Dendritic cell treated with granulocyte-macrophage colony-stimulating factor and Interleukin-4, amounts not matched to agents 40 ng/mL and 50 ng/mL, for 4 days (primary cell): Measurements from ENCODE around the gene MAFB.

Source experiments
- H3K27ac Mint-ChIP-seq: one replicate; pipeline ENCODE4 v1.8.0; 2022; ENCODE audit warnings: mild to moderate bottlenecking, mixed read lengths
- H3K27me3 Mint-ChIP-seq: one replicate; pipeline ENCODE4 v1.8.0; 2022; ENCODE audit warnings: mild to moderate bottlenecking, mixed read lengths
- H3K36me3 Mint-ChIP-seq: one replicate; pipeline ENCODE4 v1.8.0; 2022; ENCODE audit warnings: low read depth, mixed read lengths
- H3K4me1 Mint-ChIP-seq: one replicate; pipeline ENCODE4 v1.8.0; 2022; ENCODE audit warnings: low read depth, mixed read lengths
- H3K4me3 Mint-ChIP-seq: one replicate; pipeline ENCODE4 v1.8.0; 2022; ENCODE audit warnings: mild to moderate bottlenecking, moderate library complexity, mixed read lengths
- H3K9me3 Mint-ChIP-seq: one replicate; pipeline ENCODE4 v1.8.0; 2022; ENCODE audit warnings: mixed read lengths
- intact Hi-C: fragments of 100-400 bp; cut with micrococcal nuclease; formaldehyde crosslinking; loops from one replicate; pipeline ENCODE4 v1.15.0; 2022

MAFB gene

GRCh38 chr20:40692240-40693011 is 3.4 kb upstream of the MAFB start:
- H3K36me3 Mint-ChIP-seq: peaks cover 15% of the 10 kb centered on the region
- intact Hi-C loops: loop anchor here (5.0 kb wide), 1 partner anchor 530 kb away; no protein-coding TSS in a partner anchor
- H3K27ac Mint-ChIP-seq: peak overlapping the region; percentile 97
- H3K4me1 Mint-ChIP-seq: peaks cover 62% of the 10 kb centered on the region
- H3K27me3 Mint-ChIP-seq: peaks cover 69% of the 10 kb centered on the region
- no peaks in the 10 kb centered on the region for H3K9me3 Mint-ChIP-seq
- H3K4me3 Mint-ChIP-seq: no peak overlapping the region

GRCh38 chr20:40691566-40692239 is 2.7 kb upstream of the MAFB start:
- Mint-ChIP-seq H3K4me1 (peaks cover 55% of the 10 kb centered on the region), H3K9me3 (no peaks in the 10 kb centered on the region), H3K36me3 (peaks cover 23% of the 10 kb centered on the region), H3K27ac (peak overlapping the region; percentile 97), H3K27me3 (peaks cover 64% of the 10 kb centered on the region), H3K4me3 (peak overlapping the region; percentile 100)
- intact Hi-C loops: loop anchor here (2.0 to 5.0 kb wide), 2 partner anchors 529 to 805 kb away; no protein-coding TSS in a partner anchor

GRCh38 chr20:40690836-40691565 is 2.0 kb upstream of the MAFB start:
- peak overlapping the region; percentile 100 for H3K4me3 Mint-ChIP-seq

GRCh38 chr20:40689943-40690835 is 1.2 kb upstream of the MAFB start:
- intact Hi-C loops: loop anchor here (2.0 to 10.0 kb wide), 5 partner anchors 228 to 803 kb away; no protein-coding TSS in a partner anchor
- Mint-ChIP-seq H3K9me3 (no peaks in the 10 kb centered on the region), H3K36me3 (peaks cover 38% of the 10 kb centered on the region), H3K4me1 (peaks cover 48% of the 10 kb centered on the region), H3K4me3 (peak overlapping the region; percentile 100), H3K27me3 (peaks cover 52% of the 10 kb centered on the region), H3K27ac (peak overlapping the region; percentile 97)

More at GRCh38 chr20:40690836-40691565, 2.0 kb upstream of the MAFB start:
- peaks cover 60% of the 10 kb centered on the region for H3K27me3 Mint-ChIP-seq
- H3K36me3 Mint-ChIP-seq: peaks cover 30% of the 10 kb centered on the region
- H3K4me1 Mint-ChIP-seq: peaks cover 49% of the 10 kb centered on the region
- intact Hi-C loops: loop anchor here (2.0 to 5.0 kb wide), 2 partner anchors 529 to 804 kb away; no protein-coding TSS in a partner anchor
- no peaks in the 10 kb centered on the region for H3K9me3 Mint-ChIP-seq
- peak overlapping the region; percentile 97 for H3K27ac Mint-ChIP-seq

GRCh38 chr20:40688129-40689099 is 622 bp downstream of the MAFB start:
- intact Hi-C loops: loop anchor here (5.0 to 10.0 kb wide), 3 partner anchors 226 to 424 kb away; no protein-coding TSS in a partner anchor
- H3K36me3 Mint-ChIP-seq: peaks cover 56% of the 10 kb centered on the region
- H3K4me3 Mint-ChIP-seq: peak overlapping the region; percentile 100
- H3K27me3 Mint-ChIP-seq: peaks cover 38% of the 10 kb centered on the region
- peak overlapping the region; percentile 97 for H3K27ac Mint-ChIP-seq
- H3K9me3 Mint-ChIP-seq: no peaks in the 10 kb centered on the region
- H3K4me1 Mint-ChIP-seq: peaks cover 65% of the 10 kb centered on the region

DNA sequence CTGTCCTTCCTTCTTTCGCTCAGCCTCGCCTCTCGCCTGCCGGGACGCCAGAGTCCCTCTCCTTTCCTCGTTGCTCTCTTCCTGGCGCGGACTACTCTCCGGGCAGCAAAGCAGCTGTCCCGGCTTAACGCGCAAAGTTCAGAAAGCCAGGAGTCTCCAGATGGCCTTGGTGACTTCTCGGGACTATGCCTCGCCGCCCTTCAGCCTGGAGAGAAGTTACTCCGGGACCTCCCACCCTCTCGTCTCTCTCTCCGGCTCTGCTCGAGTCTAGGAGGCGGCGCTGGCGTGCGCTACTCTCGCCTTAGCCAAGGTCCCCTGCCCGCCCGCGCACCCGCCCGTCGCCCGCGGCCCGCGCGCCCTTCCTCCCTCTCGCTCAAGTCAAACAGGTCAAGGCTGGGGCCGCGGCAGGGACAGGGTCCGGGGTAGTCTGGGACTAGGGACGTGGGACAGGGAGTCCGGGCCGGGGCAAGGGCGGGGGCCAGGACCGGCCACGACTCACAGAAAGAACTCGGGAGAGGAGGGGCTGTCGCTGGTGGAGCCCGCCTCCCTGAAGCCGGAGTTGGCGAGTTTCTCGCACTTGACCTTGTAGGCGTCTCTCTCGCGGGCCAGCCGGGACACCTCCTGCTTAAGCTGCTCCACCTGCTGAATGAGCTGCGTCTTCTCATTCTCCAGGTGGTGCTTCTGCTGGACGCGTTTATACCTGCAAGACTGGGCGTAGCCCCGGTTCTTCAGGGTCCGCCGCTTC is 1.5 kb downstream of the MAFB start:
- Mint-ChIP-seq H3K36me3 (peaks cover 64% of the 10 kb centered on the region), H3K4me3 (peak overlapping the region; percentile 100), H3K4me1 (peaks cover 65% of the 10 kb centered on the region), H3K27ac (peak overlapping the region; percentile 97), H3K27me3 (peaks cover 37% of the 10 kb centered on the region), H3K9me3 (no peaks in the 10 kb centered on the region)
- intact Hi-C loops: loop anchor here (5.0 to 10.0 kb wide), 3 partner anchors 225 to 423 kb away; no protein-coding TSS in a partner anchor

DNA sequence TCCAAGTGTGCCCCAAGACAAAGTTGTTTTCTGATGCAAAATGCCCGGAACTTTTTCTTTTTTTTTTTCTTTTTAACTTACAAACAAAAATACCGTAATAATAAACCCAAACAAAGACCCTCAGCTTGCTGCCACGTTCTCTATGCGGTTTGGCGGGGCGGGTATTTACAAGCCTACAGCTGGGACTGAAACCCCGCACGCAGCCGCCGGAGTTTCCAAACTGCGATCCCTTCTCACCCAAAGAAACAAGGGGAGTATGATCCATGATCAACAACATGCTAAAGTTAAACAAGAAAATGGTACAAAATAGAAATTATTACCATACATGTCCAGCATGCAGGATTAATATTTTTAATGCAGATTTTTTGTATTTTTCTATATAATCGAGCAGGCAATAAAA is 2.1 kb downstream of the MAFB start:
- H3K27me3 Mint-ChIP-seq: peaks cover 34% of the 10 kb centered on the region
- peaks cover 71% of the 10 kb centered on the region for H3K36me3 Mint-ChIP-seq
- H3K9me3 Mint-ChIP-seq: no peaks in the 10 kb centered on the region
- peaks cover 65% of the 10 kb centered on the region for H3K4me1 Mint-ChIP-seq
- peak overlapping the region; percentile 97 for H3K27ac Mint-ChIP-seq
- intact Hi-C loops: loop anchor here (5.0 to 10.0 kb wide), 3 partner anchors 225 to 422 kb away; no protein-coding TSS in a partner anchor
- peak overlapping the region; percentile 100 for H3K4me3 Mint-ChIP-seq

DNA sequence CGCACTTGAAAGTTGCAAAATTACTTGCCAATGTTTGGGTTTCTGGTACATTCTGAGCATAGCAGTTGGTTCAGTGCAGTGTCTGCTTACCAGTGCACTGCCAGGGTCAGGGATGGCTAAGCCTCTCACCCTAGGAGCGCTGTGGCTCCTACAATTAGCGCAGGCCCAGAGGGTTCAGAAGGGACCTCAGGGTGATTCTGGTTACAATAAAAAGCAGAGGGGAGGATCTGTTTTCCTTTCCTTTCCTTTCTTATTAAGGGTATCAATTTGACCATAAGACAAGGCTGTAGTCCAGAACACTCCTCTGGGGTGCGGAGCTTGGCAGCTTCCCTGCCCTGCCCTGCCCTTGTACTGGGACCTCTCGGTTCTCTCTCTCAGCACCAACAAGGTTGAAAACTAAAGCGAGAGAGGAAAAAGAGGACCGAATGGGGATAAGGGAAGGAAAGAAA is 2.6 kb downstream of the MAFB start:
- Mint-ChIP-seq H3K4me1 (peaks cover 65% of the 10 kb centered on the region), H3K9me3 (no peaks in the 10 kb centered on the region), H3K27me3 (peaks cover 30% of the 10 kb centered on the region), H3K36me3 (peaks cover 71% of the 10 kb centered on the region), H3K4me3 (peak overlapping the region; percentile 100), H3K27ac (peak overlapping the region; percentile 97)
- intact Hi-C loops: loop anchor here (5.0 to 10.0 kb wide), 3 partner anchors 224 to 422 kb away; no protein-coding TSS in a partner anchor

GRCh38 chr20:40685349-40685748 is 3.7 kb downstream of the MAFB start:
- Mint-ChIP-seq H3K27me3 (peaks cover 18% of the 10 kb centered on the region), H3K27ac (peak overlapping the region; percentile 97), H3K4me1 (peaks cover 65% of the 10 kb centered on the region), H3K9me3 (no peaks in the 10 kb centered on the region), H3K4me3 (peak overlapping the region; percentile 100), H3K36me3 (peaks cover 71% of the 10 kb centered on the region)
- intact Hi-C loops: loop anchor here (5.0 to 10.0 kb wide), 3 partner anchors 223 to 421 kb away; no protein-coding TSS in a partner anchor

- Mint-ChIP-seq H3K9me3 (no peaks in the 10 kb centered on the region), H3K27ac (peak overlapping the region; percentile 97), H3K4me1 (peaks cover 59% of the 10 kb centered on the region), H3K27me3 (peaks cover 20% of the 10 kb centered on the region), H3K36me3 (peaks cover 70% of the 10 kb centered on the region), H3K4me3 (peak overlapping the region; percentile 100)
- intact Hi-C loops: loop anchor here (5.0 to 10.0 kb wide), 3 partner anchors 177 to 419 kb away; no protein-coding TSS in a partner anchor
These were observed 5.2 kb downstream of the MAFB start for GRCh38 chr20:40683894-40684268.

DNA sequence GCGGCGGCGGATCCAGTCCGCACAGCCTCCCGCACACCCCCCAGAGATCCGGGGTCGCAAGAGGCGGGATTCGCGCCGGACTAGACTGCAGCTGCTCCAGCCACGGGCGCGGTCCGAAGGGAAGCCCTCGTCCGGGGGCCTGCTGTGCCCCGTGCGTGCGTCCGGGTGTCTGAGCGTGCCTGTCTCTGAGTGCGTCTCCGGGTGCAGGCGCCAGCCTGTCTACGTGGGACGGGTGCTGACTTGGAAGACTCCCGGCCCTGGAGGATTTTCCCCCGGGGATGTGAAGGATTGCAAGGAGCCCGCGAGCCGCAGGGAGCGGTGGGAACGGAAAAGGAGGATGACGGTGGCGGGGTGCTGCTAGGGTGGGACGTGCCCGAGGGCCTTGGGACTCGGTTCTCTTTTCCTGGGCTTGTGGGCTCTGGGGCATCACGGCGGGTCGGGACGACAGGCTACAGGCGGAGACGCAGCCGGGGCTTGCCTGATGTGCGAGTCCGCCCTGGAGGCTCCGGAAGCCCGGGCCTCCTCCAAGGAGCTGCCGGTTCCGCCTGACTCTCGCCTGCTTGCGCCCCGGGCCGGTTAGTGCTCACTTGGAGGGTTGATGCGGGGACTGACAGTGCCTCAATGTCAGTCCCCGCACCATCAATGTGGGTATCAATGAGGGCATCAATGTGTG is 5.7 kb downstream of the MAFB start:
- Mint-ChIP-seq H3K4me1 (peaks cover 59% of the 10 kb centered on the region), H3K27me3 (peaks cover 20% of the 10 kb centered on the region), H3K36me3 (peaks cover 65% of the 10 kb centered on the region), H3K4me3 (peak overlapping the region; percentile 100), H3K27ac (peak overlapping the region; percentile 97), H3K9me3 (no peaks in the 10 kb centered on the region)
- intact Hi-C loops: loop anchor here (5.0 to 10.0 kb wide), 3 partner anchors 176 to 419 kb away; no protein-coding TSS in a partner anchor
